Measurements from ENCODE around the gene NVL. TPM values are rescaled to one million over a fixed set of nuclear protein-coding genes. Genes with fewer than 3 reads are reported as not detected.

The NVL gene
- polyA plus RNA-seq, 6 donors from 2014 or later = 12.0 to 34.4 (median 22.2) TPM

GRCh38 chr1:224203243-224204016, 126.5 kb downstream of the NVL start:
- H3K4me3 Mint-ChIP-seq = peak overlapping the region; percentile 50 to 88 (median 76)
- H3K27ac Mint-ChIP-seq = peak overlapping the region; percentile 80 to 97 (median 94)
- no peaks in the 10 kb centered on the region for H3K27me3 Mint-ChIP-seq
- peaks cover 29 to 51% (median 44%) of the 10 kb centered on the region in 3 donors for H3K4me1 Mint-ChIP-seq
- H3K36me3 Mint-ChIP-seq = no peaks in the 10 kb centered on the region
- H3K9me3 Mint-ChIP-seq = no peaks in the 10 kb centered on the region
- ATAC-seq (ENCODE audit: low read depth in 2 of 2) (peak; percentile 91 to 93), DNase-seq (peak; percentile 79)

GRCh38 chr1:224201853-224202252, 128.1 kb downstream of the NVL start:
- DNase-seq (no peak), ATAC-seq (ENCODE audit: low read depth in 2 of 2) (no peak)
- Mint-ChIP-seq H3K36me3 (no peaks in the 10 kb centered on the region), H3K4me3 (peak overlapping the region in 1 of 8 donors; percentile 13), H3K4me1 (peaks cover 29 to 55% (median 48%) of the 10 kb centered on the region in 3 donors), H3K27ac (peak overlapping the region in 1 of 6 donors; percentile 79), H3K27me3 (no peaks in the 10 kb centered on the region), H3K9me3 (no peaks in the 10 kb centered on the region)

DNA sequence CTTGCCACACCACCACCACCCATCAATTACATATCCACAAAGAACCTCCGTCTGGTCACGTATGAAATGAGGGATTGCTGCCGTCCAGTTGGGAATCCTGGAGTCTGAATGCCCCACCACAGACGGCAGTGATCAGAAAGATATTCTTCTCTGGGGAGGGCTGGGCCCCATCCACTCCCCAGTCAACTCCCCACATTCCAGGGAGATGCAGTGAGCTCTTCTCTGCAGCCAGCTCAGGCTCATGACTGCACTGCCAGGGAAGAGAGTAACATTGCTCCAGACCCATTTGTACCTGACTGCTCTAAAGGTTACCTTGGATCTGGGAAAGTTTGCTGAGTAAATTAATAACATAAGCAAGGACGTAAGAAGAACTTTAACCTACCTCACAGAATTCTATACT, 128.6 kb downstream of the NVL start:
- no peak for DNase-seq
- Mint-ChIP-seq H3K36me3 (no peaks in the 10 kb centered on the region), H3K9me3 (no peaks in the 10 kb centered on the region), H3K27me3 (no peaks in the 10 kb centered on the region), H3K4me3 (peak overlapping the region in 1 of 8 donors; percentile 13), H3K27ac (peak overlapping the region in 2 of 6 donors; percentile 49 to 69), H3K4me1 (peaks cover 29 to 53% (median 48%) of the 10 kb centered on the region in 3 donors)
- no peak for ATAC-seq (ENCODE audit: low read depth in 2 of 2)

GRCh38 chr1:224199679-224200078, 130.3 kb downstream of the NVL start:
- no peak overlapping the region for H3K4me3 Mint-ChIP-seq
- no peaks in the 10 kb centered on the region for H3K27me3 Mint-ChIP-seq
- peak overlapping the region in 1 of 6 donors; percentile 42 for H3K27ac Mint-ChIP-seq
- no peaks in the 10 kb centered on the region for H3K9me3 Mint-ChIP-seq
- peaks cover 7 to 9% of the 10 kb centered on the region in 2 donors for H3K36me3 Mint-ChIP-seq
- DNase-seq = no peak
- no peak for ATAC-seq (ENCODE audit: low read depth in 2 of 2)
- peaks cover 22 to 41% (median 41%) of the 10 kb centered on the region in 3 donors for H3K4me1 Mint-ChIP-seq

- Mint-ChIP-seq H3K36me3 (peaks cover 7 to 13% of the 10 kb centered on the region in 2 donors), H3K4me3 (no peak overlapping the region), H3K4me1 (peaks cover 15 to 42% (median 32%) of the 10 kb centered on the region in 3 donors), H3K27me3 (no peaks in the 10 kb centered on the region), H3K27ac (peak overlapping the region in 5 of 6 donors; percentile 8 to 93 (median 83)), H3K9me3 (no peaks in the 10 kb centered on the region)
- ATAC-seq (ENCODE audit: low read depth in 2 of 2) (no peak), DNase-seq (no peak)
Measured at GRCh38 chr1:224198572-224198971, 131.4 kb downstream of the NVL start.

GRCh38 chr1:224196813-224197600, 133.0 kb downstream of the NVL start:
- H3K9me3 Mint-ChIP-seq = no peaks in the 10 kb centered on the region
- H3K27me3 Mint-ChIP-seq = no peaks in the 10 kb centered on the region
- H3K4me1 Mint-ChIP-seq = peaks cover 7 to 36% (median 19%) of the 10 kb centered on the region in 3 donors
- ATAC-seq (ENCODE audit: low read depth in 2 of 2) (no peak), DNase-seq (no peak)
- H3K36me3 Mint-ChIP-seq = peaks cover 7 to 17% of the 10 kb centered on the region in 2 donors
- H3K27ac Mint-ChIP-seq = peak overlapping the region in 4 of 6 donors; percentile 39 to 81 (median 54)
- H3K4me3 Mint-ChIP-seq = no peak overlapping the region

DNA sequence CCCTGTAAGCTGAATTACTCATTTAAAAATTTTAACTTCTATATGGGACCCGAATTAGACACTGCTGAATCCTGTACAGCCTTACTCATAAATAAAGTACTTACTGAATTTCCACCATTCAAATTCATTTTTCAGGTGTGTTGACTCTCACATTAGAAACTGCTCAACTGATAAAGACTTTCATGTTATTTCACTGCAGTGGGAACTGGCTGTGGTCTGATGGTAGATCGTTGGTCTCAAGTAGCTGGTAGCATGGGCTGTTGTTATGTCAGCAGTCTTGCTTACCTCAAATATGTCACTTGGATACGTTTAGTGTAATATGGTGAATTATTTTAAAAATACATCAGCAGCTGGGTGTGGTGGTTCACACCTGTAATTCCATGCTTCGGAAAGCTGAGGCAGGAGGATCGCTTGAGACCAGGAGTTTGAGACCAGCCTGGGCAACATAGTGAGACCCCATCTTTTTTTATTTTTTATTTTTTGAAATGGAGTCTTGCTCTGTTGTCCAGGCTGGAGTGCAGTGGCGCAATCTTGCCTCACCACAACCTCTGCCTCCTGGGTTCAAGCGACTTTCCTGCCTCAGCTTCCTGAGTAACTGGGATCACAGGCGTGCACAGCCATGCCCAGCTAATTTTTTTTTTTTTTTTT, 136.5 kb downstream of the NVL start:
- Mint-ChIP-seq H3K27ac (peak overlapping the region in 2 of 6 donors; percentile 36 to 69), H3K9me3 (peaks cover 0 to 1% (median 0%) of the 10 kb centered on the region in 7 donors), H3K4me1 (peaks cover 6 to 49% (median 16%) of the 10 kb centered on the region in 3 donors), H3K4me3 (no peak overlapping the region), H3K27me3 (no peaks in the 10 kb centered on the region), H3K36me3 (peaks cover 7 to 22% of the 10 kb centered on the region in 2 donors)
- DNase-seq (no peak), ATAC-seq (ENCODE audit: low read depth in 2 of 2) (no peak)

- Mint-ChIP-seq H3K36me3 (peaks cover 7 to 25% of the 10 kb centered on the region in 2 donors), H3K9me3 (peaks cover 0 to 4% (median 0%) of the 10 kb centered on the region in 7 donors), H3K4me3 (no peak overlapping the region), H3K4me1 (peaks cover 7 to 51% (median 19%) of the 10 kb centered on the region in 3 donors), H3K27ac (peak overlapping the region in 5 of 6 donors; percentile 12 to 78 (median 58)), H3K27me3 (no peaks in the 10 kb centered on the region)
- ATAC-seq (ENCODE audit: low read depth in 2 of 2) (peak; percentile 84 to 89), DNase-seq (no peak)
Measured at GRCh38 chr1:224192082-224192788, 137.7 kb downstream of the NVL start.

DNA sequence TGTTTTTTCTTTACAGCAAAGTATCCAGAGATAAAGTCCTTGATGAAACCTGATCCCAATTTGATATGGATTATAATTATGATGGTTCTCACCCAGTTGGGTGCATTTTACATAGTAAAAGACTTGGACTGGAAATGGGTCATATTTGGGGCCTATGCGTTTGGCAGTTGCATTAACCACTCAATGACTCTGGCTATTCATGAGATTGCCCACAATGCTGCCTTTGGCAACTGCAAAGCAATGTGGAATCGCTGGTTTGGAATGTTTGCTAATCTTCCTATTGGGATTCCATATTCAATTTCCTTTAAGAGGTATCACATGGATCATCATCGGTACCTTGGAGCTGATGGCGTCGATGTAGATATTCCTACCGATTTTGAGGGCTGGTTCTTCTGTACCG, 140.4 kb downstream of the NVL start:
- Mint-ChIP-seq H3K9me3 (peaks cover 0 to 4% (median 0%) of the 10 kb centered on the region in 7 donors), H3K36me3 (peaks cover 0 to 16% of the 10 kb centered on the region in 2 donors), H3K4me1 (peaks cover 13 to 70% (median 40%) of the 10 kb centered on the region in 3 donors), H3K27ac (no peak overlapping the region), H3K27me3 (no peaks in the 10 kb centered on the region), H3K4me3 (no peak overlapping the region)
- no peak for DNase-seq
- no peak for ATAC-seq (ENCODE audit: low read depth in 2 of 2)

DNA sequence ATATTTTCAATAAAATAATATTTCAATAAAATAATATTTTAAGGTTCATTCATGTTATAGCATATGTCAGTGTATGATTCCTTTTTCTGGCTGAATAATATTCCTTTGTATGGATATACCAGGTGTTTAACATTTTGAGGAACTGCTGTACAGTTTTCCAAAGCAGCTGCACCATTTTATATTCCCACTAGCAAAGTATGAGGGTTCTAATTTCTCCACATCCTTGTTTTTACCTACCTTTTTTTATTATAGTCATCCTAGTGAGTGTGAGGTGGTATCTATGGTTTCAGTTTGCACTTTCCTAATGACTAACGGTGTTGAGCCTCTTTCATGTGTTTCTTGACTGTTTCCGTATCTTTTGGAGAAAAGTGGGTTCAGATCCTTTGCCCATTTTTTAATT, 141.7 kb downstream of the NVL start:
- Mint-ChIP-seq H3K9me3 (peaks cover 0 to 4% (median 0%) of the 10 kb centered on the region in 7 donors), H3K27me3 (no peaks in the 10 kb centered on the region), H3K27ac (peak overlapping the region in 1 of 6 donors; percentile 56), H3K4me3 (peak overlapping the region in 2 of 8 donors; percentile 18 to 48), H3K4me1 (peaks cover 18 to 69% (median 45%) of the 10 kb centered on the region in 3 donors), H3K36me3 (peaks cover 0 to 12% of the 10 kb centered on the region in 2 donors)
- DNase-seq (no peak), ATAC-seq (ENCODE audit: low read depth in 2 of 2) (no peak)

DNA sequence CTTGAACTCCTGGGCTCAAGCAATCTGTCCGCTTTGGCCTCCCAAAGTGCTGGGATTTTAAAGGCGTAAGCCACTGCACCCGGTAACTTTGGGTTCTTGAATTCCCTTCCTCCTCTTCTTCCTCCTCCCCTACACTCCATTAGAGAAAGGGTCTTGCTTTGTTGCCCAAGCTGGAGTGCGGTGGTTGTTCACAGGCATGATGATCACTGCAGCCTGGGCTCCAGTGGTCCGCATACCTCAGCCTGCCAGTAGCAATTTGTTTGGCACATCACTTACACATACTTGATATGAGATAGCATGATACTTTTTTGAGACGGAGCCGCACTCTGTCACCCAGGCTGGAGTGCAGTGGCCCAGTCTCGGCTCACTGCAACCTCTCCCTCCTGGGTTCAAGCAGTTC, 144.8 kb downstream of the NVL start:
- Mint-ChIP-seq H3K27ac (peak overlapping the region in 5 of 6 donors; percentile 6 to 98 (median 89)), H3K4me1 (peaks cover 26 to 81% (median 64%) of the 10 kb centered on the region in 3 donors), H3K4me3 (peak overlapping the region; percentile 83 to 96 (median 89)), H3K9me3 (peaks cover 0 to 4% (median 0%) of the 10 kb centered on the region in 7 donors), H3K36me3 (peaks cover 0 to 7% of the 10 kb centered on the region in 2 donors), H3K27me3 (no peaks in the 10 kb centered on the region)
- ATAC-seq (ENCODE audit: low read depth in 2 of 2) (no peak), DNase-seq (no peak)

DNA sequence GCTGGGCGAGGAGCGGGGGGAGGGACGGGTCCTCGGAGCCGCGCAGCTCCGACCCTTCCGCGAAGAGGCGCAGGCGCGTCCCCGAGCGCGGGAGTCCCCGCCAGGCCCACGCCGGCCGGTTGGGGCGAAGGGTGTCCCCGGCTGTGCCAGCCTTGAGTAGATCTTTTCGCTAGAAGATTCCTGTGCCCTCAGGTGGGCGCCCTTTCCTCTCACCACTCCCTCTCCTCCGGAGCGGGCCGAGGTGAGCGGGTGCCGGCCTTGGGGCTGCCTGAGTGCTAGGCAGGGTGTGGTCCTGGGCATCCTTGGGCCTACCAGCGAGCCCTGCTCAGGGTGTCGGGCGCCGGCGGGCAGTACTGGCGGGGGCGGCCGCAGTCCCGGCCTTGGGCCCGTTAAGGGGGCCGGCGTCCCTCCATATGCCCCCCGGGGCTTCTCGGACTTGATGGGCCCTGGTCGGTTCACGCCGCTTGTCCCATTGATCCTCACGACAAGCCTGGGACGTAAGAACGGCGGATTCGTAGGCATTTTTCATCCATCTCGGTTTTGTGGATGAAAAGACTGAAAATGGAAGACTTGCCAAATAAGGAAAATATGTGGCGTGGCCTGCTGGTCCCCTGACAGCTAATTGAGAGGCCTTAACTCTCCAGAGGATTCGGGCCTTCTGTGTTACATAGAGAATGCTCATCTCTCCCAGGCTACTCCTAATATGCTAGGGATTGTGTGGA, 146.2 kb downstream of the NVL start:
- peaks cover 0 to 6% of the 10 kb centered on the region in 2 donors for H3K36me3 Mint-ChIP-seq
- DNase-seq = peak; percentile 70
- H3K9me3 Mint-ChIP-seq = peaks cover 0 to 4% (median 0%) of the 10 kb centered on the region in 7 donors
- peak overlapping the region; percentile 66 to 98 (median 88) for H3K27ac Mint-ChIP-seq
- H3K4me1 Mint-ChIP-seq = peaks cover 26 to 69% (median 61%) of the 10 kb centered on the region in 3 donors
- peak overlapping the region; percentile 83 to 96 (median 92) for H3K4me3 Mint-ChIP-seq
- ATAC-seq (ENCODE audit: low read depth in 2 of 2) = peak; percentile 53
- H3K27me3 Mint-ChIP-seq = no peaks in the 10 kb centered on the region

Data from naive B cell (primary cell).